Loucy (cell line): ENCODE results near the gene ZNF236.

ENCODE experiments used
- CTCF ChIP-seq: fragments of 200-600 bp; sonication (generic); conservative IDR thresholded peaks from 2 replicates; pipeline ENCODE4 v1.5.1; 2014; ENCODE audit warnings: mild to moderate bottlenecking, antibody characterized with exemption, low read length
- EZH2phosphoT487 ChIP-seq: fragments of 200-600 bp; IDR thresholded peaks from 2 replicates; pipeline ENCODE4 v1.6.1; 2018; ENCODE audit warnings: antibody characterized with exemption, mild to moderate bottlenecking, moderate library complexity, borderline replicate concordance

GRCh38 chr18:76903386-76903785 lies 81.0 kb downstream of the ZNF236 start:
- TF ChIP-seq CTCF, result no peak
- TF ChIP-seq EZH2phosphoT487, result no peak
